ENCODE data around the gene KLF11.

The KLF11 gene

DNA sequence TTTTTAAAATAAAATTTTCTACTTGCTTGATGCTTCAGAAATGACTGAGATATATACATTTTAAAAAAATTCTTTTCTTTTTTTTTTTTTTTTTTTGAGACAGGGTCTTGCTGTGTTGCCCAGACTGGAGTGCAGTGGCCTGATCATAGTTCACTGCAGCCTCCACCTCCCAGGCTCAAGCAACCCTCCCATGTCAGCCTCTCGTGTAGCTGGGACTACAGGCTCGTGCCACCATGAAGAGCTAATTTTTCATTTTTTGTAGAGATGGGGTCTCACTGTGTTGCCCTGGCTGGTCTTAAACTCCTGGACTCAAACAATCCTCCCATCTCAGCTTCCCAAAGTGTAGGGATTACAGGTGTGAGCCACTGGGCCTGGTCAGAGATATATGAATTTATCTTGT is 24.0 kb downstream of the KLF11 start:
- no peak for DNase-seq

DNA sequence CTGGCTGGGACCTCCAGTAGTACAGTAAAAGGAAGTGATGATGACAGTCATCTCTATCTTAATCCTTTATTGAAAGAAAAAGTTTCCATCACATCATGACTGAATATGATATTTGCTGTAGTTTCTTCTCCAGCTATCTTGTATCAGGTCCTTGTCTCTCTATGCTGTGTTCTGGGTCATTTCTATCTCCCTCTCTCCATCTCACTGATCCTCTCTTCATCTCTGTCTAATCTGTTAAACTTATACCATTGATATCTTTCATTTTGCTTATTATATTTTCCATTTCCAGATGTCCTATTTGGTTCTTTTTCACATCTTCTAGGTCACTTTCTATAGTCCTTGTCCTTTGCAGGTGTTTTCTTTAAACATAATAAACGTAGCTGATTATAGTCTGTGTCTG is 24.5 kb downstream of the KLF11 start:
- no peak for DNase-seq

- DNase-seq = no peak
These were observed 27.8 kb downstream of the KLF11 start for GRCh38 chr2:10071176-10071575.

GRCh38 chr2:10071595-10071994 is 28.2 kb downstream of the KLF11 start:
- DNase-seq = no peak

DNA sequence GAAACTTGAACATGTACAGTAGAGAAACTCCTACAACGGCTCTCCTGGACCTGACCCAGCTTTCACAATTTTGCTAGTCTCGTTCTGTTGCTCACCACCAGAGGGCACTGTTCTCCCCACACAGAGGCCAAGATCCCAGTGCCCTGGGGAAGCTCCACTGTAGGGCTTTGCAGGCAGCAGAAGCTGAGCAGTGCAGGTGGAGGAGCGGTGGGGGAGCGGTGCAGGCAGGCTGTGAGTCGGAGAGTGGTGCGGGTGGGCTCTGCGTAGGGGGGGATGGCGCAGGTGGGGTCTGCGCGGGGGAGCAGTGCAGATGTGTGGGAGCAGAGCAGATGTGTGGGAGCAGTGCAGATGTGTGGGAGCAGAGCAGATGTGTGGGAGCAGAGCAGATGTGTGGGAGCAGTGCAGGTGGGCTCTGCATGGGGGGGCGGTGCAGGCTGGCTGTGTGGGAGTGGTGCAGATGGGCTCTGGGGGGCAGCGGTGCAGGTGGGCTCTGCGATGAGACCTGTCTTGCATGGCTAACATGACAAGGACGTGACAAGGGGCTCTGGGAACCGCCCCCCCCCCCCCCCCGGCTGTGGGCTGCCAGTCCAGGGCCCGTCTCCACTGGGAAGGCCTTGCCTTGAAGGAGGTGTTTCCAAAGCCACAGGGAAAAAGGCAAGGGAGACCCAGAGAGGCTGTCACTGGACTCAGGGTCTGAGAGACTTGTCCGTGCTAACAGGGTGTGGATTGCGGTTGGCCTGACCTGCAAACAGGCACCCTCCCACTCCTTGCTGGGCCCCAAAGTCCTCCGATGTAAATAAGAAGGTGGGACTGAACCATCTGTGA is 29.5 kb downstream of the KLF11 start:
- DNase-seq = peak; percentile 91

DNA sequence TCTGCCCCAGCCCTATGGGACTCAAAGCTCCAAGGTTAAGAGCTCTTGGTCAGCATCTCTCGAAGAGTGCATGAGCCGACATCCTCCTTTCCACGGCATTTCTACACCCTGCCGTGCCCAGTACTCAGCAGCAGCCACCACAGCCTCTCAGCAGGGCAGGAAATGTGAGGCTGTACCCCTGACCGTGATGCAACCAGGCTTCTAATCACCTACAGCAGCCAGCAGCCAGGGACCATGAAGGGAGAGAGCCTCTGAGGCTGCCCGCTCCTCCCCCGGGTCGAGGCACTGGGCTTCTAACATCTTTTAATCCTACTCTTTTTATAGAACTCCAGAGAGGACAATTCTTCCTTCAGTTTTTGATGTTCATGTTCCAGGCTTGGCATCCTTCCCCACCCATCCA is 30.4 kb downstream of the KLF11 start:
- DNase-seq = no peak

DNA sequence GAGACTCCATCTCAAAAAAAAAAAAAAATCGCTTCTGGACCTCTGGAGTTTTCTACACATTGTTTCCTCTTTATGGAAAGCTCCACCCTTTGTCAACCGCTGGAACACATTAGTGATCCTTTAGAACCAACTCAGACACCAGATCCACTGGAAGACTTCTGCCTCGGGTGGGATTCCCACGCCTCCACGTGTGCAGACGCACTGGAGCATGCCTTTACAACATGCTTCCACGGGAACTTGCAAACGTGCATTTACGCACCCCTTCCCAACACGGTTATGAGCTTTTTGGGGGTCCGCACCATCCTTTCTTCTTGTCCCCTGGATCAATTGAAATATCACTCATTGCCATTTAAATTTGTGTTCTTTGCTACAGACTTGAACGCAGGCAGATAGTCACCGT is 31.8 kb downstream of the KLF11 start:
- DNase-seq = no peak

GRCh38 chr2:10075571-10076209 is 32.3 kb downstream of the KLF11 start:
- no peak for DNase-seq

- no peak for DNase-seq
These were observed 33.2 kb downstream of the KLF11 start for GRCh38 chr2:10076511-10076910.

DNA sequence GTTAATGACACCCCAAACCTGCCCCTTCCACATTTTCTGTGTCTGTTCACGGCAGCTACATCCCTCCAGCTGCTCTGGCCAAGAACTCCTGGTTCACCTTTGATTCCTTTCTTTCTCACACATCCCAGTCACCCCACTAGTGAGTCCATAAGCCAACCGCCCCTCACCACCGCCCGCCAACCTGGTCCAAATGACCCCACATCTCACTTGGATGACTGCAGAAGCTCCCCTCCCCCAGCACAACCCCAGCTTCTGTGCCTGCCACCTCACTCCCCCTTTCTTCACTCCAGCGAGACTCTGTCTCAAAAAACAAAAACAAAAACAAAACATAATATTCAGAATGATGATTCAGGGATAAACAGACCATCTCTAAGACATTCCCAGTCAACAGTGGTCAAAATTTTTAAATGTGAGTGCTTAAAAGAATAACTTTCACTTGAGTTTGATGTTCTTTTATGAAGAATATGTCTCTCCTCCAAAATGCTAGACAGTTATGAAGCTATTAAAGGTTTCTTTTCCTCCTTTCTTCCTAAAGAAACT is 33.7 kb downstream of the KLF11 start:
- DNase-seq = no peak

DNA sequence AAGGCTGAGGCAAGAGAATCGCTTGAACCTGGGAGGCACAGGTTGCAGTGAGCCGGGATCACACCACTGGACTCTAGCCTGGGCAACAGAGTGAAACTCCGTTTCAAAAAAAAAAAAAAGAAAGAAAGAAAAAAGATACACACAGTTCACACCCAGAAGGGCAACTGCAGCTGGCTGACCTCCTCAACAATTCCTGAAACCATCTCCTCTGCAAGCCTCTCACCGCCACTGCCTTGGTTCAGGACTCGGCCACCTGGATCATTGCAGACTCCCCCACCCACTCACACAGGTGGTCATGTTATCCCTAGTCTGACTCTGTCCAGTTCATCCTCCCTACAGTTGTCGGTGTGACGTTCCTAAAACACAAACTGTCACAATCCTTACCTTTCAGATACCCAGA is 34.7 kb downstream of the KLF11 start:
- no peak for DNase-seq

DNA sequence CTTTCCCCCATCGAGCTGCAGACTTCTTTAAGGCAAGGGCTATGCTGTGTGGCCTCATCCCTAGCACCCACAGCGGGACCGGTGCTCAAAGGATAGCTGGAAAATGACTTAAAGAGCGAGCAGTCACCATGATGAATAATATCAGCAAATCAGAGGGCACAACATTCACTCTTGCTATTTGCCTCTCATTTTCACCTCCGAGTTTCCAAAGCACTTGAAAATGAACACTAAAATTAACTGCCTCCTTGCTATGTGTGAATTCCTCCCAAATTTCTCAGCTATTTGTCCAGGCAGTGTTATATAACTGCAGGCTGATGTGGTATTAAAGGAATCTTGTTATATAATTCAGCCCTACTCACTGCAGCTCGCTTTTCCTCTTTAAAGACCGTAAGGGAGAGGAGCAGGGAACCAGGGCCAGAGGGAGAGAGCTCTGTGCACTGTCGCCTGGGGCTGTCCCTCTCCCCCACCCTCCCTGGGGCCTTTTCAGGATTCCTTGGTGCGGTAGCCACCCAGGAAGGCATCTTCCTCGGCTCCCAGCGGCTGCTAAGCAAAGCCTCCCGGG is 35.4 kb downstream of the KLF11 start:
- DNase-seq = no peak

DNA sequence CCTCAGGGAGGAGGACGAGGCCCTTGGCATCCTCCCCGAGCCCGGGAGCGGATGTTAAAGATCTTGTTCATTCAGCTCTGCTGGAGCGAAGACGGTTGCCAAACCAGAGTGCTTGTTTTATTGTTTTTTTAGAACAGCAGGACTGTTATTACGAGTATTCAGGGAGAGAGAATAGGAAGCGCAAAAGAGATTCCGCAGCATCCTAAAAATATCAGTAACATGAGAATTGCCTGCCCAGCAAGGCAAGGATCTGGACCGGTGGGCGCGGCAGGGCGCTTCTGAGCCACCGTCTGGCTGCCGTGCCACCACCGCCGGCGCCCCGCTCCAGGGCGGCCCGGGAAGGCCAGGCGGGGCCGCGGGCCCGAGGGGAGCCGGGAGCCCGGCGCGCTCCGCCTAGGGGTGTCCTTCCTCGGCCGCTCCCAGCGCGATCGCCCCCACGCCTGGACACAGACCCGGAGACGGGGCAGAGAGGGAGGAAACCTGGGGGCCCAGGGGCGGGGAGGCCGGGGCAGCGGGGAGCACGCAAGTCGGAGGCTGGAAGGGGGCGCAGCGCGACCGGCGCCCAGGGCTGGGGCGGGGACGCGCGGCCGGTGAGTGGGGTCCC is 36.0 kb downstream of the KLF11 start:
- DNase-seq = peak; percentile 25

DNA sequence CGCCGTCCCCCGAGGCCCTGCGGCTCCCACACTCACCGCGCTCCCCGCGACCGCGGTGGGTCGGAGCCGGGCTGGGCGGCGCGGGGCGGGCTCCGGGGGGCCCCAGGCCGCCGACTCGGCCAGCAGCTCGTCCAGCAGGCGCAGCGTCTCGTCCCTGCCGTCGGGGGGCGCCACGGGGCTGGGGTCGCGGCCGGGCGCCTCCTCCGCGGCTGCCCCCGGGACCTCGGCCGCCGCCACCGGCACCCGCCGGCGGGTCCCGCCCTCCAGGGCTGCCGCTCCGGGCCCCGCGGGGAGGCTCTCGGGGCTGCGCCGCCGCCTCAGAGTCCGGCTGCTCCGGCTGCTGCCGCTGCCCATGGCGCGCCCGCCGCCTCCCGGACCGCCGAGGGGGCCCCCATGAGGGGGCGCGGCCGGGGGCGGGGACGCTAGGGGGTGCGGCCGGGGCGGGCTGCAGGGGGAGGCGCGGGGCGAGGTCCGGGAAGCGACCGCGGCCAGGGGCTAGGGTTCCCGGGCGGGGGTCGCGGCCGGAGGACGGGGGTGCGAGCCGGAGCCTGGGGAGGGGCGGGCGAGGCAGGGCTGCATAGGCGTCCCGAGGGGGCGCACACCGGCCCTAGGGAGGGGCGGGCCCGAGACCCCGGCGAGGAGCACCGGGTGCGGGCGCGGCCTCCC is 36.7 kb downstream of the KLF11 start, which contains the start of gene CYS1:
Gene CYS1, minus strand, starts transcription at position 542 of the 666 bp plus-strand sequence. Its CDS starts 188 bp downstream, at position 354.
- DNase-seq = no peak

- DNase-seq = no peak
These were observed 37.4 kb downstream of the KLF11 start for GRCh38 chr2:10080536-10081304.

DNA sequence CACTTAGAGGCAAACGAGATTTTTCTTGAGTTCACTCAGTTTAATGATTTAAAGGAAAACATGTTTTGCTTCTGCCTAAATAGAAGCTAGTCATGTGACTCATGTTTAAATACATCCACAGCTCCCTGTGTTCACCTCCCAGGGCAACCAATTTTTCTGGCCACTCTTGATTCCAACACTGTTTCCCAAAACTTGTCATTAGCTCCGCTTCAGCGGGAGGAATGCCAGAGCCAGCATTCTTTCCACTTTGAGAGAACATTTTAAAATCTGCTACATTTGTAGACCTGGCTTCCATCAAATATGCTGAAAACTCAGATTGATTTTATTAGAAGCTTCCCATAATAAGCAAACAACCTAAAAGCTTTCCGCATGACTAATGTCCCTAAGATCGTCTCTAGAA is 39.7 kb downstream of the KLF11 start:
- DNase-seq = no peak

DNA sequence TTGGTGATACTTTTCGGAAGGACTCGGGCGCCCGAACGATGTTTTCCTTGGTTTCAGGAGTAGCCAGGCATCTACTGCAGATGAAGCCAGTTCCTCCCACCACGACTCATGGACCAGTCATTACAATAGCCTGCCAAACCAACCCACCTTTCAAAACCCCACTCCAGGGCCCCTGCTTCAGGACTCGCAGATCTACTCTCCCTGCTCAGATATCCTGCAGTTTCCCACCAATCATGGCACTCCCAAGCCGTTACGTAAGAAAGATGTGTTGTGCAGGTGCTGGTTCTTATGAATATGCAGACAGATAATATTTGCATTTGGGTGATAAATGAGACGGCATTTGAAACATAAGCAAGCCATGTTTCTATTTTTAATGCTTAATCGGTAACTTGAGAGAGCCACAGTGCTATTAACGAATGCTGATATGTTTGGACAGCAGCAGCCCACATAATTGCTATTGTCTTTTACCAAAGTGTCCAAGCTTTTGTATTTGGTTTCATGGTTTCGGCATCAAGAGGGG is 40.4 kb downstream of the KLF11 start:
- DNase-seq = peak; percentile 25

GRCh38 chr2:10084223-10084865 is 41.0 kb downstream of the KLF11 start:
- no peak for DNase-seq

DNA sequence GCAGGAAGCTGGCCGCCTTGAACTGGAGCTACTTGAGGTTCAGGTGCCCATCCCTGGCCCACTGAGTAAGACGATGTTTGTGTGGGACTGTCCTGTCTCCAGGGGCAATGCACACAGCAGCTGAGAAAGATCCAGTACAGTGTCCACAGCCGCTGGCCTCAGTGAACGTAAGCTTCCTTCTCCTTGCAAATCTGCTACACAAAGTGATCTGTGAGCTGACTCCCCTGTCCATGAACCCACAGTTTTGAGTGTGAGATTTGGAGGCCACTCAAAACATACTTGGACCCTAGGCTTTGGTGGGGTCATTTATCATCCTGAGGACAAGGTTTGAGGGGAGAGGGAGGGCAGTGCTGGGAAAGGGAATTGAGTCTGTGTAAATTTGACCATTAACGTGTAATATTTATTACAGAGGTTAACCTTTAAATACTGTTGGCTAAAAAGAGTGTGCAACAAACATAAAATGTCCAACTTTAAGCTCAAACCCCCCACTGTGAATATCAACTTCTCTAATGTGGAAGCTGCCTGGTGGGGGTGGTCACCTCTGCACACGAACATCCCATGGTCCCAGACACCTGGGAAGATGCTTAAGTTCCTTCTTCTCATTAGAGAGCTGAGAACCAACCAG is 41.8 kb downstream of the KLF11 start:
- no peak for DNase-seq

- DNase-seq = peak; percentile 6
These were observed 42.3 kb downstream of the KLF11 start for GRCh38 chr2:10085668-10086059.

GRCh38 chr2:10086950-10087349 is 43.6 kb downstream of the KLF11 start:
- DNase-seq = no peak
